SH-SY5Y (cell line): ENCODE results near the gene TNIP2.

Source experiments
- GATA2 ChIP-seq: IDR thresholded peaks from 2 replicates; pipeline ENCODE4 v1.6.1; 2011; ENCODE audit warnings: mild to moderate bottlenecking, low read depth, low read length
- GATA3 ChIP-seq: IDR thresholded peaks from 2 replicates; pipeline ENCODE4 v1.6.1; 2011; ENCODE audit warnings: low read depth, mild to moderate bottlenecking, low read length, moderate library complexity

GRCh38 chr4:2787230-2788100 is 31.3 kb upstream of the TNIP2 start:
- no peak for TF ChIP-seq GATA2
- TF ChIP-seq GATA3: no peak
